Activated CD8-positive, alpha-beta memory T cell treated with anti-CD3 and anti-CD28 coated beads for 36 hours (primary cell): ENCODE measurements around the gene APOL1. TPM values are rescaled to one million over a fixed set of nuclear protein-coding genes. Genes with fewer than 3 reads are reported as not detected.
"Not testable (repeated sequence)": the region's sequence is repeated elsewhere in the genome, so short reads cannot be mapped to it uniquely, and the experiment has no call there.

Experiments
- CTCF ChIA-PET: fragments of 350-600 bp; sonication (Branson Sonifier 250); formaldehyde crosslinking; loops from one replicate; lab custom pipeline; 2021; ENCODE audit warnings: antibody characterized with exemption; lab: Charles Lee
- POLR2A ChIA-PET: fragments of 350-600 bp; sonication (Branson Sonifier 250); formaldehyde crosslinking; loops from one replicate; lab custom pipeline; 2021; ENCODE audit warnings: antibody characterized with exemption; lab: Charles Lee
- total RNA-seq, 2 experiments: library from RNA; stranded (reverse); gene quantifications; one replicate each; pipeline ENCODE4 v1.2.3, GENCODE V29; 2021

APOL1 gene
- total RNA-seq, 2 experiments from 2014 or later = 33.0 to 35.6 TPM

GRCh38 chr22:36237462-36238372, 15.2 kb upstream of the APOL1 start:
- ChIA-PET POLR2A (interaction anchor here (0.6 to 1.3 kb wide), 2 partner anchors 41 to 94 kb away, joined by 3 read pairs; no protein-coding TSS in a partner anchor), CTCF (interaction anchor here (0.8 to 4.1 kb wide), 6 partner anchors 10 to 77 kb away, joined by 3 to 24 read pairs (median 5); partner anchors contain the start of genes APOL1 and APOL3)

GRCh38 chr22:36238373-36239149, 14.4 kb upstream of the APOL1 start:
- CTCF ChIA-PET = interaction anchor here (0.8 to 4.1 kb wide), 11 partner anchors 10 to 78 kb away, joined by 3 to 24 read pairs (median 5); partner anchors contain the start of genes APOL1 and APOL3
- POLR2A ChIA-PET = interaction anchor here (0.6 to 0.8 kb wide), 2 partner anchors 14 to 93 kb away, joined by 3 read pairs; partner anchors contain the start of gene APOL1

- CTCF ChIA-PET = interaction anchor here (1.1 to 4.1 kb wide), 7 partner anchors 10 to 48 kb away, joined by 3 to 24 read pairs (median 5); partner anchors contain the start of gene APOL1
- POLR2A ChIA-PET = interaction anchor here (0.6 to 0.8 kb wide), 2 partner anchors 12 to 13 kb away, joined by 3 to 7 read pairs; partner anchors contain the start of gene APOL1
These were observed 13.9 kb upstream of the APOL1 start for GRCh38 chr22:36239150-36239400.

- POLR2A ChIA-PET = interaction anchor here (0.6 to 0.8 kb wide), 2 partner anchors 12 to 13 kb away, joined by 3 to 7 read pairs; partner anchors contain the start of gene APOL1
These were observed 13.3 kb upstream of the APOL1 start, which contains the start of gene APOL2 for GRCh38 chr22:36239401-36240171. TSS of gene APOL2 (minus strand) at chr22:36239527. CDS start at chr22:36233162, 6,365 bp downstream.

GRCh38 chr22:36243986-36244385, 8.9 kb upstream of the APOL1 start:
- CTCF ChIA-PET = interaction anchor here (1.2 kb wide), 1 partner anchor 9 kb away, joined by 3 read pairs; the partner anchor contains the start of gene APOL1
- POLR2A ChIA-PET = no interaction called here

More at GRCh38 chr22:36239401-36240171, 13.3 kb upstream of the APOL1 start, which contains the start of gene APOL2:
- CTCF ChIA-PET = interaction anchor here (0.6 to 4.1 kb wide), 9 partner anchors 9 to 880 kb away, joined by 3 to 24 read pairs (median 5); partner anchors contain the start of gene APOL1

- ChIA-PET CTCF (interaction anchor here (1.2 kb wide), 1 partner anchor 8 kb away, joined by 3 read pairs; the partner anchor contains the start of gene APOL1), POLR2A (no interaction called here)
These were observed 8.2 kb upstream of the APOL1 start for GRCh38 chr22:36244522-36245391.

GRCh38 chr22:36245805-36246356, 7.1 kb upstream of the APOL1 start:
- POLR2A ChIA-PET = no interaction called here
- CTCF ChIA-PET = no interaction called here

- CTCF ChIA-PET = no interaction called here
- POLR2A ChIA-PET = no interaction called here
These were observed 6.2 kb upstream of the APOL1 start for GRCh38 chr22:36246718-36247117.

GRCh38 chr22:36247955-36248354, 5.0 kb upstream of the APOL1 start:
- ChIA-PET POLR2A (no interaction called here), CTCF (interaction anchor here (2.8 kb wide), 1 partner anchor 8 kb away, joined by 10 read pairs; the partner anchor contains the start of gene APOL2)

- POLR2A ChIA-PET = no interaction called here
- CTCF ChIA-PET = interaction anchor here (2.8 kb wide), 1 partner anchor 9 kb away, joined by 10 read pairs; the partner anchor contains the start of gene APOL2
These were observed 3.8 kb upstream of the APOL1 start for GRCh38 chr22:36249160-36249559.

- POLR2A ChIA-PET = interaction anchor here (0.7 kb wide), 1 partner anchor 27 kb away, joined by 7 read pairs; no protein-coding TSS in a partner anchor
- CTCF ChIA-PET = interaction anchor here (0.9 to 2.8 kb wide), 2 partner anchors 11 to 12 kb away, joined by 6 to 10 read pairs; partner anchors contain the start of gene APOL2
These were observed 2.5 kb upstream of the APOL1 start for GRCh38 chr22:36250292-36250960.

- POLR2A ChIA-PET = interaction anchor here (0.6 to 1.0 kb wide), 2 partner anchors 13 to 25 kb away, joined by 3 to 16 read pairs; partner anchors contain the start of gene APOL2
- CTCF ChIA-PET = interaction anchor here (0.6 to 4.2 kb wide), 2 partner anchors 13 to 25 kb away, joined by 3 to 24 read pairs; partner anchors contain the start of gene APOL2
These were observed 839 bp upstream of the APOL1 start for GRCh38 chr22:36251979-36252608.

- ChIA-PET POLR2A (interaction anchor here (0.6 kb wide), 2 partner anchors 229 to 930 kb away, joined by 5 to 9 read pairs; no protein-coding TSS in a partner anchor), CTCF (interaction anchor here (1.1 to 4.2 kb wide), 5 partner anchors 9 to 59 kb away, joined by 3 to 24 read pairs (median 4); partner anchors contain the start of gene APOL2)
These were observed 874 bp downstream of the APOL1 start for GRCh38 chr22:36253523-36254490.

- CTCF ChIA-PET = interaction anchor here (4.2 kb wide), 1 partner anchor 17 kb away, joined by 24 read pairs; the partner anchor contains the start of gene APOL2
- POLR2A ChIA-PET = not testable (repeated sequence)
These were observed 2.6 kb downstream of the APOL1 start for GRCh38 chr22:36255572-36255971.
